T-helper 2 cell treated with Interferon-gamma antibody and Interleukin-4, amounts not matched to agents 100 ng/mL and 5 ng/mL, for 36 hours (primary cell): ENCODE results near the gene EMD. TPM values are rescaled to one million over a fixed set of nuclear protein-coding genes. Genes with fewer than 3 reads are reported as not detected.
"Not testable (repeated sequence)": the region's sequence is repeated elsewhere in the genome, so short reads cannot be mapped to it uniquely, and the experiment has no call there.

Experiments
- intact Hi-C: fragments of 100-400 bp; cut with micrococcal nuclease; formaldehyde crosslinking; loops from one replicate; pipeline ENCODE4 v1.15.1; 2023
- total RNA-seq: library from RNA; stranded (reverse); gene quantifications from 2 replicates; pipeline ENCODE4 v1.2.3, GENCODE V29; 2022

The EMD gene
- total RNA-seq, 1 donor from 2014 or later: 56.4 TPM

GRCh38 chrX:154389812-154390747 lies 11.0 kb downstream of the EMD start:
- intact Hi-C loops: not testable (repeated sequence)

GRCh38 chrX:154396363-154396762 lies 17.3 kb downstream of the EMD start:
- intact Hi-C loops: loop anchor here (5.0 kb wide), 3 partner anchors 41 to 121 kb away; partner anchors contain the start of genes FAM3A, GDI1 and SLC10A3

- intact Hi-C loops: loop anchor here (5.0 kb wide), 3 partner anchors 40 to 120 kb away; partner anchors contain the start of genes FAM3A, GDI1 and SLC10A3
Measured at GRCh38 chrX:154396973-154397887, 18.1 kb downstream of the EMD start.

GRCh38 chrX:154397888-154398667 lies 19.0 kb downstream of the EMD start, which contains the start of gene RPL10:
Gene RPL10 (plus strand): TSS chrX:154398377. CDS start chrX:154398520, 143 bp downstream.
- intact Hi-C loops: loop anchor here (5.0 kb wide), 3 partner anchors 39 to 119 kb away; partner anchors contain the start of genes FAM3A, GDI1 and SLC10A3

GRCh38 chrX:154398668-154399526 lies 19.8 kb downstream of the EMD start:
- intact Hi-C loops: loop anchor here (5.0 kb wide), 3 partner anchors 38 to 118 kb away; partner anchors contain the start of genes FAM3A, GDI1 and SLC10A3

- intact Hi-C loops: loop anchor here (5.0 kb wide), 3 partner anchors 38 to 118 kb away; partner anchors contain the start of genes FAM3A, GDI1 and SLC10A3
Measured at GRCh38 chrX:154399527-154400368, 20.7 kb downstream of the EMD start.

- intact Hi-C loops: not testable (repeated sequence)
Measured at GRCh38 chrX:154400369-154400817, 21.3 kb downstream of the EMD start.

- intact Hi-C loops: no loop called here
Measured at GRCh38 chrX:154401045-154401799, 22.1 kb downstream of the EMD start.

- intact Hi-C loops: no loop called here
Measured at GRCh38 chrX:154401918-154402621, 23.0 kb downstream of the EMD start.

- intact Hi-C loops: no loop called here
Measured at GRCh38 chrX:154402622-154403127, 23.6 kb downstream of the EMD start.

GRCh38 chrX:154403192-154403591 lies 24.1 kb downstream of the EMD start:
- intact Hi-C loops: no loop called here

GRCh38 chrX:154403858-154404257 lies 24.8 kb downstream of the EMD start:
- intact Hi-C loops: no loop called here

- intact Hi-C loops: no loop called here
Measured at GRCh38 chrX:154404625-154405192, 25.6 kb downstream of the EMD start.

- intact Hi-C loops: no loop called here
Measured at GRCh38 chrX:154408659-154409221, 29.6 kb downstream of the EMD start.

GRCh38 chrX:154409222-154409871 lies 30.3 kb downstream of the EMD start, which contains the start of gene DNASE1L1:
Gene DNASE1L1 (minus strand): TSS chrX:154409254. CDS start chrX:154405568, 3,686 bp downstream.
- intact Hi-C loops: no loop called here
